ENCODE measurements around the gene CDKL1.
A peak's percentile ranks its signal among the peaks of the same experiment; 100 is the strongest.

The CDKL1 gene

GRCh38 chr14:50396631-50397389 is at the start of gene CDKL1:
CDKL1 (minus strand) TSS chr14:50396881; CDS start chr14:50395868, 1,013 bp downstream.
- DNase-seq, result peak; percentile 60

GRCh38 chr14:50434528-50434927 is 37.8 kb upstream of the CDKL1 start:
- DNase-seq, result no peak

GRCh38 chr14:50432131-50432530 is 35.5 kb upstream of the CDKL1 start:
- DNase-seq, result no peak

- no peak for DNase-seq
Observed at GRCh38 chr14:50425816-50426215, 29.1 kb upstream of the CDKL1 start.

GRCh38 chr14:50425105-50425504 is 28.4 kb upstream of the CDKL1 start:
- DNase-seq, result no peak

- no peak for DNase-seq
Observed at GRCh38 chr14:50423529-50423928, 26.8 kb upstream of the CDKL1 start.

- no peak for DNase-seq
Observed at GRCh38 chr14:50421499-50421898, 24.8 kb upstream of the CDKL1 start.

GRCh38 chr14:50417853-50418252 is 21.2 kb upstream of the CDKL1 start:
- no peak for DNase-seq

- DNase-seq, result no peak
Observed at GRCh38 chr14:50410921-50411320, 14.2 kb upstream of the CDKL1 start.

- DNase-seq, result no peak
Observed at GRCh38 chr14:50410071-50410470, 13.4 kb upstream of the CDKL1 start.

GRCh38 chr14:50407111-50407812 is 10.6 kb upstream of the CDKL1 start:
- DNase-seq, result no peak

- no peak for DNase-seq
Observed at GRCh38 chr14:50403419-50403818, 6.7 kb upstream of the CDKL1 start.

- no peak for DNase-seq
Observed at GRCh38 chr14:50402965-50403364, 6.3 kb upstream of the CDKL1 start.

GRCh38 chr14:50400461-50400860 is 3.8 kb upstream of the CDKL1 start:
- no peak for DNase-seq

GRCh38 chr14:50399251-50400032 is 2.8 kb upstream of the CDKL1 start:
- DNase-seq, result no peak

GRCh38 chr14:50398189-50398580 is 1.5 kb upstream of the CDKL1 start:
- no peak for DNase-seq

- no peak for DNase-seq
Observed at GRCh38 chr14:50397390-50398188, 908 bp upstream of the CDKL1 start.

GRCh38 chr14:50395448-50395847 is 1.2 kb downstream of the CDKL1 start:
- DNase-seq, result no peak

- no peak for DNase-seq
Observed at GRCh38 chr14:50394713-50395112, 2.0 kb downstream of the CDKL1 start.

- no peak for DNase-seq
Observed at GRCh38 chr14:50389668-50390441, 6.8 kb downstream of the CDKL1 start.

- no peak for DNase-seq
Observed at GRCh38 chr14:50388256-50388931, 8.3 kb downstream of the CDKL1 start.

Measured in activated CD4-positive, alpha-beta T cell treated with anti-CD3 and anti-CD28 coated beads for 48 hours (primary cell).